GM18511 (cell line): Measurements from ENCODE around the gene PRPF19.
"Not testable (repeated sequence)": the region's sequence is repeated elsewhere in the genome, so short reads cannot be mapped to it uniquely, and the experiment has no call there.

Experiments
- ATAC-seq: cut with Tn5 transposase; IDR thresholded peaks from one replicate; pipeline ENCODE4 v1.9.1; 2021; ENCODE audit warnings: mild to moderate bottlenecking, moderate library complexity; ENCODE audit not compliant: unreplicated experiment

Gene PRPF19

DNA sequence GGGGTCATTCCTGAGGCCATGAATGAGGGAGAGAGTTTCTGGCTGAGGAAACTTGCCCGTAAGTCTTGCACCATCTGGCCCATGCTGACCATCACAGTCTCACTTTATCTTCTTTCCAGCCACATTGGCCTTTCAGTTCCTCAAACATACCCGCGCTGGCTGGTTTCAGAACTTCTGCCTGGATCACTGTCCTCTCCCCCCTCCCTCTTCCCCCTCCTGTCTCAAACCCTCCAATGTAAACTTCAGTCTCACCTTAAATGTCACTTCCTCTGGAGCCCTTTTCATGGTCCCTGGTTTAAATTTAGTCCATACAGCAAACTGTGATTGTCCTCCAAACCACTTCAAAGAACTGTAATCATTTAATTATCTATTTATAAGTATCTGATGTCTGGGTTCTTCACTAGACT lies 3.9 kb upstream of the PRPF19 start:
- ATAC-seq = peak; percentile 43

DNA sequence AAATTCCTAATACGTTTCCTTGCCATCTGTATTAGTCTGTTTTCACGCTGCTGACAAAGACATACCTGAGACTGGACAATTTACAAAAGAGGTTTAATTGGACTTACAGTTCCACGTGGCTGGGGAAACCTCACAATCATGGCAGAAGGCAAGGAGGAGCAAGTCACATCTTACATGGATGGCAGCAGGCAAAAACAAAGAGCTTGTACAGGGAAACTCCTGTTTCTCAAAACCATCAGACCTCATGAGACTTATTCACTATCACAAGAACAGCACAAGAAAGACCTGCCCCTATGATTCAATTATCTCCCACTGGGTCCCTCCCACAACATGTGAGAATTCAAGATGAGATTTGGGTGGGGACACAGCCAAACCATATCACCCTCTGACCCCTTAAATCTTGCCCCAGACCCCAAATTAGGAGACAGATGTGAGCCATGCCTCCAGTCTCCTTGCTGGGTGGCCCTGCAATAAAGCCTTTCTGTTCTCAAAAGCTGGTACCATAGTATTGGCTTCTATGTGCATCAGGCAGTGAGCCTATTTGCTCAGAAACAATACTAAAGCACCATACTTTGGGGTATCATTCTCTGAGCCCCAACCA lies 3.4 kb upstream of the PRPF19 start:
- not testable (repeated sequence) for ATAC-seq

DNA sequence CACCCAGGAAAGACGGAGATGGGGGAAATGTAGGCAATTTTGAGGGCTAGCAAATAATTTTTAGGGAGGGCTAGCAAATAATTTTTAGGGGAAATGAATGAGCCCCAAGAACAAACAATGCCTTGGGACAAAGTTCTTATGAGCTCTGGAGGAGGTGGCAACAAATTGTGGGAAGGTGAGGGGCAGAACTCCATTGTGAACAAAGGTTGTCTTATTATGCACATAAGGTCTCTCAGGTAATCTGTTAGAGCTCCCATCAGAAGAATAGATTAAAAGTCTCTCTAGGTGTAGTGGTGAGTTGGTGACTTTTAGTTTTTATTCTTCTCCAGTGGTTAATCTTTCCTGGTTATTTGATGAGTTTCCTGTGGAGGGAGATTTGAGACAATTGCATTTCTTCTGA lies 2.4 kb upstream of the PRPF19 start:
- no peak for ATAC-seq

DNA sequence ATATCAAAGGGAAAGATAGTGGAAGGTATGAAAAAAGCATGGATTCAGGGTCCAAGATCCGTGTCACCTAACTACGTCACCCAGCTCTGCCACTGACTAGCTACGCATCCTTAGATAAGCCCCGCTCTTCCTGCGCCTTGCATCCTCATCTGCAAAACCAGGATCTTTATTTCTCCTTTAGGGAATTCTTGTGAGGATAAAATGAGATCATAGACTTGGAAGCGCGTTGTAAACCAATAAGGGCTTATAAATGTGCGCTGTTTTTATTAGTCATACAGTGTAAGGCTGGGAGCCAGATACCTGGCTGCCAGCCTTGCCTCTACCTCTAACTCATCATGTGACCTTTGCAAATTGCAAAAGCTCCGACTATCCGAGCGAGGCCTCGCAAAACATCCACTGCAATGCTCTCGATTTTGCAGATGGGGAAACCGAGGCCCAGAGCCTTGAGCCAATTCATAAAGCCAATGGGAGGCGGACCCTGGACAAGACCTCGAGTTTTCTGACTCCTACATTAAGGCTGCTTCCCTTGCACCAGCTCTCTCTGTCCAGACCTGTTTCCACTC lies 753 bp downstream of the PRPF19 start:
- ATAC-seq = no peak

DNA sequence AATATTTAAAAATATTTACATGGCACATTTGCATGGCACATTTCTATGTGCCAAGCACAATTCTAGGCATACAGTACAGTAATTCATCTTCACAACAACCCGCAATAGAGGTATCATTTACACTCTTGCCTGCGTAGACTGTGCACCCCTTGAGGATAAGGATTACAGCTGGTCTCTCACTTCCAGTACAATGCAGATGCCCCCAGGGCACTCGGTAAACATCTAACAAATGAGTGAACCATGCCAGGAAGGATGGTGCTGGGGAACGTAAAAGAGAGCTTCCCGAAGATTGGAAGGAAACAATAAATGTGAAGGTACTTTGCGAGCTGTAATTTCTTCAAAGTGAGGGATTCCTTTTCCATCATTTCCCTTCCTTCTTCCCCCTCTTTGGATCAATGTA lies 1.3 kb downstream of the PRPF19 start:
- ATAC-seq = no peak

DNA sequence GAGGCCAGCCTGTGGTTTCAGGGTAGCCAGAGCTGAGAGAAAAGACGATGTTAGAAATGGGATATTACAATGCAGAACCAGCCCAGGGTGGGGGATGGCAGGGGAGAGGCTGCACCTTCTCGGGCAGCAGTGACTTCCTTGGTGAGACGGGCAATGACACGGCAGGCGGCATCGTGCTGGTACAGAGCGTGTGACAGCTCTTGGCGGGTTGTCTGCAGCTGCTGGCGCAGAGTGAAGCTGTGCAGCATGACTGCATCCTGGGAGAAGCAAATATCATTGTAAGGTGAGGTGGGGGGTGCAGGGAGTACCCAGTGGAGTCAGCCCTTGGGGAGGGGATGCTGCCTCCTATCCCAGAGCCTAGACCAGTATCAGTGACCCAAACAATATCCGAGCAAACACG lies 3.8 kb downstream of the PRPF19 start:
- ATAC-seq = no peak

DNA sequence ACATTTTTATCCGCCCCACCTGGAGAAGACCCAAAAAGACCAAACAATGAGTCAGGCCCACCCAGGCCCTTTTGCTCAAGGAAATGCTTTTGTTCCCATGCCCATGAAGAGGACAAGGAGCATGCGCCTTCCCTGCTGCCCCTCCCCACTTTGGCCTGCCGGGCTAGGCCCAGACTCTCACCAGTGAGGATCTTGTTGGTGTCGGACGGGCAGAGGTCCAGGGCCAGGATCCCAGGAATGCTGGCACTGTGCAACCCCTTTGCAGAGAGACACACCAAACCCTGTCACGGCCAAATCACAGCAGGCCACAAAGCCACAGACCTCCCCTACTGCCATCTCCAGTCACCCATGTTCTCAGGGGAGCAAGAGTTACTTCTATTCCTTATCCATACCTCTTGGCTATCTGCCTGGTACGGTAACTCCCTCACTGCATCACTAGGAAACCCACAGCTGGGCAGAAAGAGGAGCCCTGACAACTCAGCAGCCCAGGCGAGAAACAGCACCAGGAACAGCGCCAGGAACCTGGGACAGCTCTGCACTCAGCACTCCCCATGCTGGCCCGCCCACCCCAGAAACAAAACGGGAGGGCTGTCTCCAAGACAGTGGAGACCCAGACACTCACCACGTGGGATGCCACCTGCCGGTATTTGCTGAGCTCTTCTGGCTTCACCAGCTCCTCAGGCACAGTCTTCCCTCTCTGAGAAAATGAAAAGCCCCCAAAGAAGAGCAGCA lies 5.5 kb downstream of the PRPF19 start:
- ATAC-seq = no peak

DNA sequence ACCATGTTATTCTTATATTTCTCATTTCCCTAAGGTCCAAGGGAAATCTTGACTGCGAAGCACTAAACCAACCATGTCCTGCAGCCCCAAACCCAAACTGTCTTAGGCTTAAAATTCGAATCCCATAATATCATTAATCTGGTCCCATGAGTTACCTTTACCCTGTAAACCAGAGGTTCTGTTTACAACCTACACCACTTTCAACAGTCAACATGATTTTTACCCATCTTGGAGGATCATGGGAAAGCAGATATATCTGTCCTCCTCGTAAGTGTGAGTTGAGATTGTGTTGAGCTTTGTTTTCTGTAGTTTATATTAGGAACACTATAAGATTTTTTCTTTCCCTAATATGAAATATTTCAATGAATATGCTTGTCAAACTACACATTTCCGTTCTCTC lies 6.4 kb downstream of the PRPF19 start:
- ATAC-seq = no peak

DNA sequence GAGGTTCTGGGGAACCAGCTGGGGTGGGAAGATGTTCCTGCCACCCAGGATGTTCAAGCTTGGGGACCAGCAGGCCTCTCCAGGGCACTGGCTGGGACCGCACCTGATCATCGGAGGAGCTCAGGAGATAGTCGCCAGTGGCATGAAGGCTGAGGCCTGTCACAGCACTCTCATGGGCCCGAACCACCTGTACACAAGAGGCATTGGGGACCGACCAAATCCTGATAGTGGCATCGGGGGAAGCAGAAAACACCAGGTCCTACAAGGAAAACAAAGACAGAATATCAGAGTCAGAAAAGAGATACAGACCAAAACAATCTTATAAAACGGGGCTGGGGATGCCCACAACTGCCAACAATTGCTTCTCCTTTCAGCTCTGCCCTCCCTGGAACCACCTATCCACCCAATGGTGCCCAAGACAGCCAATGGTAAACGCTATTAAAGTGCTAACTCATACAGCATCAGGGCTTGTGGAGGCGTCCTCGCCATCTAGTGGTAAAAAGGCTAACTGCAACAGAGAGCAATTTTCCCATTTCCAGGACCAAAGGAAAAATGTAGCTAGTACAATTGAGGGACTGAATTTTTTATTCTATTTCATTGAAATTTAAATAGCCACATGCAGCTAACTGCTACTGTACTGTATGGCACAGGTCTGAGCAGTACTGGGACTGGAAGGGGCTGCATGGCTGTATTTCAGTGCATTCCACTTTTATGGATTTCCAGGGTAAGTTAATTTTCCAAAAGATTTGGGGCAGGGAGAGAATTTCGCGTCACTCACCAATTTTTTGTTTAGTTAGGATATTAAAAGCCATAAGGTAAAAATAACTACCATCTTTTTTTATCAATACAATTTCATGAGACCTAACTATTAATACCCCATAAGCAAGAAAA lies 7.1 kb downstream of the PRPF19 start:
- ATAC-seq = peak; percentile 59

DNA sequence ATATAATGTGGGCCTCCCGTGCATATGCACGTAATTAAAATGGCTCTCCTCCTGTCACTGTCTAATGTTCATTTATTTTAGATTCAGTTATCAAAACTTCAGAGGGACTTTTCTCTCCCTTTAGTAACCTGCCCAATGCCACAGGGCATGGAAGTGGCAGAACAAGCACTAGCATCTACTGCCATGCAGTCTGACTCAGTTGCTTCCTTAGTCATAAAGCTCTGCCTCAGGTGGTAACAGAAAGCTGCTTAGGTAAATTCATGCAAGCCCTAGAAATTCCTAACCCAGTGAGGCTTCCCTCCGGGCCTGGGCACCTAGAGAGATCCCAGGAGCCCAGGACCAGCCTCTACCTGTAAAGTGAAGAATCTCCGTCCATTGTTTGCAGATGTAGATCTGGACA lies 8.9 kb downstream of the PRPF19 start:
- ATAC-seq = no peak

DNA sequence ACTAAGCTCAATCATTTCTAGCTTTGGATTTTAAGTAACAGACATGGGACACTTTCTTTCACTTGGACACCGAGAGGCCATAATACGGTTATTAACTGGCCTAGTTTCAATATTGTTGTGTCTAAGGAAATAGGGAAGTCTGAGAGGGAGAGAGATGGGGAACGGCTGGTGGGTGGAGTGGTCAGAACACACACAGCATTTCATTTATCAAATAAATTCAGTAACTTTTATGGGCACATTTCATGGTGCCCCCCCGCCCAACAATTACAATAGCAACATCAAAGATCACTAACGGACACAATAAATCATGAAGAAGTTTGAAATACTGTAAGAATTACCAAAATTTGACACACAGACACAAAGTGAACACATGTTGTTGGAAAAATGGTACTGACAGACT lies 10.7 kb downstream of the PRPF19 start:
- no peak for ATAC-seq

DNA sequence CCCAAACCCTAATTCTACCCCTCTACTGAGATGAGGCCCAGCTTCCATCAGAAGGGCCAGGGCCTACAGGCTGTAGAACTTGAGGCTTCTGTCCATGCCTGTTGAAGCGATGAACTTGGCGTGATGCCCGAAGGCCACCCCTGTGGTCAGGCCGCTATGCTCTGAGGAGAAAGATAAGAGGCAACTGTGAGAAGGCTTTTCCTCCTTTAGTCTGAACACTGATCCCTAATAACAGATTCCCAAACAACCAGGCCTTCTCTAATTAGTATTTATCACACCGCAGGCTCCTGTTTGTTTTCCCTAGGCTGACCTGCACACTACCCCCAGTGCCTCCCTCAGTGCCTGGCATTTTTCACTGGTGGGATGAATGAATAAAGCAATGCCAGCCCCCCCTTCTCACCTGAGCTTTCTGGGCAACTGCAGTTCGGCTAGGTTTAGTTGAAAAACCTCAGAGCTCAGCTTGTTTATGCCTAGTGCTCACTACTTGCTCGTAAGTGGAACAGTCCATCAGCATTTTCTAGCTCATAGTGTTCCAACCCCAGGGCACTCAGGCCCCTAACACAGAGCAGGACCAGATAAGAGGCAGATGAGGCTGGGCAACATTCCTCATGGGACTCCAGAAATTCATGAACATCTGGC lies 15.2 kb downstream of the PRPF19 start:
- no peak for ATAC-seq

DNA sequence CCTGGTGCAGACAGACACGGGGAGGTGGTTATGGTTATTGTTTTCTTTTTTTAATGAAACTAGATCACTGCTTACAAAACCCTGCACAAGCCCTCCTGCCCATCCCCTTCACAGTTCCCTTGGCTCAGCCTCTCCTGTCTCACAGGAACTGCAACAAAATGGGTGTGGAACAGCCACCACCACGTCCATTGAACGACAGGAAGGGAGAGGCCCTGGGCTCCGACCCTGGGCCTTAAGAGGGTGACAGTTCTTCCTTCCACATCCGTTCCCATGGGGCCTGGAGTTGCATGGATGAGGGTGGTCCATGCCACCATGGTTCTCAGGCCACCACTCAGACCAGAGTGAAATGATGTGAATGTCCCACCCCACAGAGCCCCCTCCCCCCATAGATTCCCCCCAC lies 15.7 kb downstream of the PRPF19 start:
- no peak for ATAC-seq

DNA sequence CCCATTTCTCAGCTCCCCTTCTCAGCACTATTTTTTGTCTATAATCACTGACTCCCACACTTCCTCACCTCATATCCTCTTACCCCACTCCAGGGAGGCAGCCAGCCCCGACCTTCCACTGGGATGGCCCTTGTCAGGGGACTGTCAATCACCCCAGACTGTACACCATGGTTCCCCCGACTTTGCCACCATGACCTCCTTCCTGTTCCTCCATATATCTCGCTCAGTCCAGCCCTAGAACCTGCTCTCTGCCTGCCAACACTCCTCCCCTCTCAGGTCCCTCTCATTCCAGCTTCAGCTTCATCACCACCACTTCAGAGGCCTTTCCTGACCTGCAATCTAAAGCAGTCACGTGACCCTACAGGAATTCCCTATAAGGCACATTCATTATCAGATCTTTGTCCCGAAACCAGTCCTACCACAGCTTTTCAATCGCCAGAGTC lies 16.5 kb downstream of the PRPF19 start:
- no peak for ATAC-seq

DNA sequence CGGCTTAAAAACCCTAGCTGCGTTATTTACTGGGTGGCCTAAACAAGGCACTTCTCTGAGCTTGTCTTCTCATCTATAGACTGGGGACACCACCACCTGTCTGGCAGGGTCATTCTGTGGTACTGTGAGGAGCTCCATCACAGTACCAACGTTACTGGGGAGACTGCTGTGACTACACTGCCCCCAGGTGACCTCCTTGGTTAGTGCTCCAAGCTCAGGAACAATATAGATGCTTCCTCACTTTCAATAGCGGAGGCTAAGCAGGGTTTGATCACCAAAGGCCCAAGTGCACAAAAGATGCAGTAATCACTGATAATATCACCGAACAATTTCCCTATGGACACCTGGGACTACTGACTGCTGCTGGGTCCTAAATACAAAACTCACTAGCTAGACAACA lies 18.8 kb downstream of the PRPF19 start:
- no peak for ATAC-seq

DNA sequence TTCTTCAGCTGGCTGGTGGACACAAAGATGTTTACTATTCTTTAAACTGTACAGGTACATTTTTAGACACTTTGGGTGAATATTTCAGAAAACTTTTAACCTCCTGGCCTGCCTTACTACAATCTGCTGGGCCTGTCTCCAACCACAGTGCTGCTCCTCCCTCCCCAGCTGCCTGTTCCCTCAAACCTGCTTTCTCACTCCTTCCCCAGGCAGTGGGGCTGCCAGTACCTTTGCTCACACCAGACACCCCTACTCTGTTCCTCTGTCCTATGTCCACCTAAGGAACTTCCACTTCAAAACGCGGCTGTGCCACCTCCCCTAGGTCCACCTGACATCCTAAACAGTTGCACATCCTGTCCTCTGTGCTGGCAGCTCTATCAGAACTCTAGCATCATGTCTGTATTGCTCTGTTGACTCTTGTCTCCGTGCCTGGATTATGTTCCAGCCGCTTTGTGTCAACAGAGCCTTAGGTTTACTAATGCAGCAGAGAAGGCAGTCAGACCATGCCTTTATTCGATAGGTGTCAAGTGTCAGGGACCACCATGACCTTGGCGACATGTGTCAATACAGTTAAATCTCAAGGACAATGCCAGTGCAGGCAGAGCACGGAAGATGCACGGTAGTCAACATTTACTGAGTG lies 25.6 kb downstream of the PRPF19 start:
- no peak for ATAC-seq

DNA sequence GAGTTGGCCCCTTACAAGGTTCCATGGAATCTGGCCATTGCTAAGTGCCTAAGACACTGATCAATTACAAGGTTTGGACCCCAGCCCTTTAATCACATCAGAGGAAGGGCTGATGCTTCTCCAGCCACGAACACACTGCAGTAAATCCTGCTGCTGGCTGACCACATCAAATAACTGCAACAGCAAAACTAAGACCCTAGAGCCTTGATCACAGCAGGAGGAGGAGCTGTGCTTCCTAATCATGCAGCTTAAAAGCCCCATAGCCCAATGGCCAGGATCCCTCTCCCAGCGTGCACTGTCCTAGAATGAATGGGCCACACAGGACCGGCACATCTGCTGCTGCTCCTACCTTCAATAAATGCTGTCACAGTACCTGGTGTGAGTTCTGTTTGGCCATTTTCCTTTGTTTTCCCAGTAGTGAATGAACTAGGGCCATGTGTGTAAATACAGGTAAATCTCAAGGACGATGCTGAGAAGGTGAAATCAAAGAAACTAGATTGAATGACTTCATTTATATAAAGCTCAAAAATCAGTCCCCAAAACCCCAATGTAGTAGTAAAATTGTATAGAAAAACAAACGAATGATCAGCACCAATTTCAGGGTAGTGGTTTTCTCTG lies 26.3 kb downstream of the PRPF19 start:
- ATAC-seq = no peak

DNA sequence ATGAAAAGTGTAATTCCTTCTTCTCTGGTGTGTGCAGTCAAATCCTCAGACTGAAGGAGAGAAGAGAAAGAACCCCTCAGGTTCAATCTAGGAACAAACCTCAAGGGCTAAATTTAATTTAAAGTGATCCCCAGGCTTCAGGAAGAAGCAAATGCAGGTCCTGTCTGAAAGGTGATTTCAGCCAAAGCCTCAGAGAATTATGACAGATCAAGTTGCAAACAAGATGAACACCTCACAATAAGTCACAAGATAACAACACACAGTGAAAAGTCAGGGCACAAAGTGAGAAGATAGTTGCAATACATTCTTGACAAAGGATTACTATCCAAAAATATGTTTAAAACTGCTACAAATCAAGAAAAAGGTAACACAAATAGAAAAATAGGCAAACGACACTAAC lies 27.3 kb downstream of the PRPF19 start:
- ATAC-seq = no peak

DNA sequence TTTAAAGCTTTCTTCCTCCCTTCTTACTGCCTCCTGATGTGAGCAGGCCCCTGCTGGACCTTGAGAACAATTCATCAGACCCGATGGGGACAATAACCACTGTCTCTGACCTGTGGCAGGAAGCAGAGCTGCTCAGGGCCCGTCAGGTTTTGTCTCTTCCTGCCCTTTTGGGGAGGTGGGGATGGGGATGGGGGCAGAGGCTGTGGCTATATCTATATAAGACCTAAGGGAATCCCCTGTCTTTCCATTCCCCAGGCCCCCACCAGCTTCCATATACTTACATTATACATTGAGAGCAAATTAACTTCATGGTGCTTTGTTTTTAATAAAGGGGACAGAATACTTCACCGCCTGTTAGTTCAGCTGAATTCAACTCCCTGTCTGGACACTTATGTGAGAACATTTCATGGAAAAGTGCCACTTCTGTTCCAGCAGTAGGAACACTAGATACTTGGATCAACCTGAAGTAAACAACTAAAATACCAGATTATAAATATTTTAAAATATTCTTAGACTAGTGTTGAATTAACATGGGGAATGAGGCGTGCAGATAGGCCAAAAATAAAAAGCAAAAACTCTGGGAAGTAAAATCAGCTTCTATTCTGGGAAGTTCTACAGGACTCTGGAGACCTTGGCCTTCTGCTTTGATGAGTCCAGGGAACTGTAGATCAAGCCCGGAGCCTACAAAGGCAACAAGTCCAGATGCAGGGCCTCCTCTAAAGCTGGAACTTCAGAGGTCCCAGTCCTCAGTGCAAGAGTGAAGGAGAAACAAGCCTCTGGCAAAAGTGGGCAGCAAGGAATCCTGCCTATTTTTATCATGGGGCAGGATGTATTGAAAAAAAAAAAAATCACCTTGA lies 27.9 kb downstream of the PRPF19 start:
- no peak for ATAC-seq
